Stimulated activated CD4-positive, alpha-beta T cell treated with anti-CD3 and anti-CD28 coated beads, Interleukin-4, amount 100 ng/mL, for 48 hours (primary cell): Measurements from ENCODE around the gene LGALS9B.
"Not testable (repeated sequence)": the region's sequence is repeated elsewhere in the genome, so short reads cannot be mapped to it uniquely, and the experiment has no call there.

Source experiments
- DNase-seq, 2 donors: peaks; one replicate each; pipeline ENCODE4 v3.0.0-alpha.2; 2020; ENCODE audit warnings: low read depth in 2 of 2

The LGALS9B gene

GRCh38 chr17:20416381-20416911 is 50.9 kb downstream of the LGALS9B start:
- not testable (repeated sequence) for DNase-seq

- DNase-seq: not testable (repeated sequence)
Observed at GRCh38 chr17:20415479-20415878, 51.9 kb downstream of the LGALS9B start.

GRCh38 chr17:20401306-20402022 is 65.9 kb downstream of the LGALS9B start:
- DNase-seq: not testable (repeated sequence)

GRCh38 chr17:20400559-20401305 is 66.6 kb downstream of the LGALS9B start:
- not testable (repeated sequence) for DNase-seq
